ENCODE results near the gene SUN1. TPM values are rescaled to one million over a fixed set of nuclear protein-coding genes. Genes with fewer than 3 reads are reported as not detected.
"Not testable (repeated sequence)": the region's sequence is repeated elsewhere in the genome, so short reads cannot be mapped to it uniquely, and the experiment has no call there.

Gene SUN1
- total RNA-seq, 1 donor from 2014 or later, result 121 TPM

- no peak for DNase-seq (ENCODE audit: extremely low spot score, unreplicated experiment)
- TF ChIP-seq CTCF (conservative IDR thresholded peaks at IDR 0.05), result no peak
- Mint-ChIP-seq H3K27ac (no peak overlapping the region), H3K27me3 (no peaks in the 10 kb centered on the region), H3K4me3 (no peak overlapping the region), H3K36me3 (peaks cover 10% of the 10 kb centered on the region), H3K9me3 (no peaks in the 10 kb centered on the region), H3K4me1 (ENCODE audit: unreplicated experiment) (no peaks in the 10 kb centered on the region)
Measured at GRCh38 chr7:798921-799470, 33.3 kb upstream of the SUN1 start.

DNA sequence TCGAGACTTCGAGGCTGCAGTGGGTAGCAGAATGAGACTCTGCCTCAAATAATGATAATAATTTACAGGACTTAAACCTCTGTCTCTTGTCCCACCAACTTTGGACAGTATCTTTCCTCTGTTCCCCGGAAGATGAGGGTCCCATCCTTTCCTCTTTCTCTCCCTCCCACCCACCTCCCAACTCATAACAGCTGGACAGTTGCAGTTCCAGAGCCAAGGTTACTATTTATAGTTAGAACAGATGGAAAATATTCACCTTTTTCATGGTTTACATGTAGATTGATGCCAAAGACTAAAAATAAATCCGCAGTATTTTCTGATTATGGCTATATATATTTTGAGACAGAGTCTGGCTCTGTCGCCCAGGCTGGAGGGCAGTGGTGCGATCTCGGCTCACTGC lies 31.6 kb upstream of the SUN1 start:
- H3K27ac Mint-ChIP-seq, result no peak overlapping the region
- H3K4me3 Mint-ChIP-seq, result no peak overlapping the region
- H3K36me3 Mint-ChIP-seq, result peaks cover 4% of the 10 kb centered on the region
- H3K4me1 Mint-ChIP-seq (ENCODE audit: unreplicated experiment), result no peaks in the 10 kb centered on the region
- H3K27me3 Mint-ChIP-seq, result no peaks in the 10 kb centered on the region
- H3K9me3 Mint-ChIP-seq, result no peaks in the 10 kb centered on the region
- no peak for DNase-seq (ENCODE audit: extremely low spot score, unreplicated experiment)
- no peak for TF ChIP-seq CTCF (conservative IDR thresholded peaks at IDR 0.05)

- H3K36me3 Mint-ChIP-seq; H3K27ac Mint-ChIP-seq; H3K27me3 Mint-ChIP-seq; H3K9me3 Mint-ChIP-seq; H3K4me1 Mint-ChIP-seq (ENCODE audit: unreplicated experiment); DNase-seq (ENCODE audit: extremely low spot score, unreplicated experiment); H3K4me3 Mint-ChIP-seq: not testable (repeated sequence)
Measured at GRCh38 chr7:801351-801750, 30.9 kb upstream of the SUN1 start.

DNA sequence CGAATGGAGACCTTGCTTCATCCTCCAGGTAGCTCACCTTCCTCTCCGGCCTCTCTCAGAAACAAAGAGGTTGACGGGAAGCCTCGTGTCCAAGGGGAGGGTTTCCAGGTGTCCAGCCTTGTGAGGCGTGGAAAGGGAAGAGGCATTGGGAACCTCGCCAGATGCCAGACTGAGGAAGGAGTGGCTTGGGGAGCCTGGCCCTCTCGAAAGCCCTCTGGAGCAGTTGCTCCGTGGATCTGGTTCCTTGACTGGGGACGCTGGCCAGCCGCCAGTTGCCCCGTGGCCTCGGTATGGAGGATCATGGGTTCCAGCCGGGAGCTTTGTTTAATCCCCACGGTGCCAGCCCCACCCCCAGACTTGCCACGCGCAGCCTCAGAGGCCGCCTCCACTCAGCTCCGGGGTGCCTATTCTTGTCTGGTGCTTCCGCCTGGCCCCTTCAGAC lies 30.3 kb upstream of the SUN1 start:
- no peak overlapping the region for H3K27ac Mint-ChIP-seq
- H3K4me1 Mint-ChIP-seq (ENCODE audit: unreplicated experiment), result no peaks in the 10 kb centered on the region
- no peaks in the 10 kb centered on the region for H3K9me3 Mint-ChIP-seq
- no peak for DNase-seq (ENCODE audit: extremely low spot score, unreplicated experiment)
- no peak for TF ChIP-seq CTCF (conservative IDR thresholded peaks at IDR 0.05)
- peaks cover 3% of the 10 kb centered on the region for H3K36me3 Mint-ChIP-seq
- H3K4me3 Mint-ChIP-seq, result no peak overlapping the region
- no peaks in the 10 kb centered on the region for H3K27me3 Mint-ChIP-seq

DNA sequence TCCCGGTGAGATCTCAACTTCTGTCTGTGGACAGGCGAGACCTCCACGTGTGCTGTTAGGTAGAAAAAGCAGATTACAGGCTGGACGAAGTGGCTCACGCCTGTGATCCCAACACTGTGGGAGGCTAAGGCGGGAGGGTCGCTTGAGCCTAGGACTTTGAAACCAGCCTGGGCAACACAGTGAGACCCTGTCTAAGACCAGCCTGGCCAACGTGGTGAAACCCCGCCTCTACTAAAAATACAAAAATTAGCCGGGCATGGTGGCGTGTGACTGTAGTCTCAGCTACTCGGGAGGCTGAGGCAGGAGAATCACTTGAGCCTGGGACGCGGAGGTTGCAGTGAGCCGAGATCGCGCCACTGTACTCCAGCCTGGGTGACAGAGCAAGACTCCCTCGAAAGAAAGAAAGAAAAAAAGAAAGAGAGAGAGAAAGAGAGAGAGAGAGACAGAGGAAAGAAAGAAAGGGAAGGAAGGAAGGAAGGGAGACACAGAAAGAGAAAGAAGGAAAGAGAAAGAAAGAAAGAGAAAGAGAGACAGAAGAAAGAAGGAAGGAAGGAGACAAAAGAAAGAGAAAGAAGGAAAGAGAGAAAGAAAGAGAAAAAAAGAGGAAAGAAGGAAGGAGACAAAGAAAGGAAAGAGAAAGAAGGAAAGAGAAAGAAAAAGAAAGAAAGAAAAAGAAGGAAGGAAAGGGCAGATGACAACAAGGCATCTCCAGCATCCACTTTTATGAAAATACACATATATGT lies 29.6 kb upstream of the SUN1 start:
- no peak for TF ChIP-seq CTCF (conservative IDR thresholded peaks at IDR 0.05)

DNA sequence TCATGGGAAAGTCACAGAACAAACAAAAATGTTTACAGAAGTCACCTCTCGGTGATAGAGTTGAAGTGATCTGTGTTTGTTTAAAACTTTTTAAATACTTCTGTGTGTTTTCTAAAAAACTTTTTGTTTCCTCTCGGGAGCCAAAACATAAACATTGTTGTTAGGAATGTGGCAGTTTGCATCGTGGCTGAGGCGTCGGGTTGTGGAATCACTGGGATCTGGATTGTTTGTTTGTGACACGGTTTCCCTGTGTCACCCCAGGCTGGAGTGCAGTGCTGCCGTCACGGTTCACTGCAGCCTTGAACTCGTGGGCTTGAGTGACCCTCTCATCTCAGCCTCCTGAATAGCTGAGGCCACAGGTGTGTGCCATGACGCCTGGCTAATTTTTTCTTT lies 29.0 kb upstream of the SUN1 start:
- Mint-ChIP-seq H3K27me3 (no peaks in the 10 kb centered on the region), H3K27ac (no peak overlapping the region)

More for the DNA sequence above, 29.6 kb upstream of the SUN1 start:
- H3K27me3 Mint-ChIP-seq, result no peaks in the 10 kb centered on the region
- DNase-seq (ENCODE audit: extremely low spot score, unreplicated experiment), result no peak
- H3K36me3 Mint-ChIP-seq, result peaks cover under 1% of the 10 kb centered on the region
- no peak overlapping the region for H3K4me3 Mint-ChIP-seq
- H3K9me3 Mint-ChIP-seq, result no peaks in the 10 kb centered on the region
- H3K4me1 Mint-ChIP-seq (ENCODE audit: unreplicated experiment), result no peaks in the 10 kb centered on the region
- no peak overlapping the region for H3K27ac Mint-ChIP-seq

GRCh38 chr7:803796-804195 lies 28.5 kb upstream of the SUN1 start:
- DNase-seq (ENCODE audit: extremely low spot score, unreplicated experiment); H3K36me3 Mint-ChIP-seq; H3K9me3 Mint-ChIP-seq; H3K4me3 Mint-ChIP-seq; H3K27me3 Mint-ChIP-seq; H3K27ac Mint-ChIP-seq; H3K4me1 Mint-ChIP-seq (ENCODE audit: unreplicated experiment): not testable (repeated sequence)

More for the DNA sequence above, 29.0 kb upstream of the SUN1 start:
- H3K36me3 Mint-ChIP-seq, result peaks cover 6% of the 10 kb centered on the region
- no peaks in the 10 kb centered on the region for H3K4me1 Mint-ChIP-seq (ENCODE audit: unreplicated experiment)
- DNase-seq (ENCODE audit: extremely low spot score, unreplicated experiment), result no peak
- H3K4me3 Mint-ChIP-seq, result no peak overlapping the region
- H3K9me3 Mint-ChIP-seq, result no peaks in the 10 kb centered on the region
- no peak for TF ChIP-seq CTCF (conservative IDR thresholded peaks at IDR 0.05)
